SKM-1 (cell line): ENCODE measurements around the gene RPP25.
A peak's percentile ranks its signal among the peaks of the same experiment; 100 is the strongest.
"Not testable (repeated sequence)": the region's sequence is repeated elsewhere in the genome, so short reads cannot be mapped to it uniquely, and the experiment has no call there.

ENCODE experiments used
- DNase-seq: peaks from one replicate; lab custom pipeline; 2025; ENCODE audit not compliant: unreplicated experiment; lab: John Stamatoyannopoulos, UW

The RPP25 gene

DNA sequence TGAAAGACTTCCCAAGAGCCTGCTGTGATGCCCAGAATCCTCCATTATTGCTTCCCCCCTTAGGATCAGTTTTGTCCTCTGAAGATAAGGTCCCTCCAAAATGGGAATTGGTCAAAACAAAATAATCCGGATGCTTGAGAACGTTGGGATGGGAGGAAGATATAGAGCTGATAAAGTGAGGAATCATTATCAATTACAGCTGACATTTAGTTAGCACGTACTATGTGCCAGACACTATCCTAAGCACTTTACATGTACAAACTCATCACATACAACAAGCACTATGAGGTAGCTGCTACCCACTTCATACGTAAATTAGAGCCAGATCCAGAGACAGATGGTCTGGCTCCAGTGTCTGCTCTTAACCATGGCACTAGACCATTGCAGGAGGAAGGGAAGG is 6.6 kb upstream of the RPP25 start:
- DNase-seq: no peak

DNA sequence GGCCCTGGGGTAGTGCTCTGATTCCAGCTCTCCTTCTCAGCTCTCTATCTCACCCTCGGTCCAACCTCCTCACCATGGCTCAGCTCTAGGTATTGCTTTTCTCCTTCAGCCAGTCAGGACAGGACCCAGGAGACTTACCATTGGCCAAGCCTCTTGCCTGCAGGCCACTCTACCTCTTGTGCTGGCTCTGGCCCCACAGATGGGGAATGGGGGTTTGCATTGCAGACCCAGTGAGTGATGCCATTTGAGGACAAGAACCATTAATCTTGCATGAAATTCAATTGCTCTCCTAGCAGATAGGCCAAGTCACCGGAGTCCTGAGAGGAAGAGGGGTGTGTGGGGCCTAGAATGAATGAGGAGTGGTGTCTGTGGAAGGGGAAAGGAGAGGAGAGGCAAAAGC is 6.1 kb upstream of the RPP25 start:
- no peak for DNase-seq

DNA sequence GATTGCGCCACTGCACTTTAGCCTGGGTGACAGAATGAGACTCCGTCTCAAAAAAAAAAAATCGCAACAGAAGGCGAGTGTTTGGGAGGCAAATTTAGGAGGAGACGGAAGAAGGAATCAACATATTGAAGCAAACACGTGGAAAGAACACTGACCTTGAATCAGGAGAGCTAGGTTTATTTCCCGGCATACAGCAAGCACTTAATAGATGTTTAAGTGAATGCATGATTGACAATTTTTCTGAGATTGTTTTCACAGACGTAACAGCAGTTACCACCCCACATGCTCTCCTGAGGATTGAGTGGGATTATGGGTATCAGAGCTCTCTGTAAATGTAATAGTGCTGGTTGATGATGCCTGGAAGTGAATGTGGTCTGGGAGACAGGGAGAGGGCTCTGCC is 5.6 kb upstream of the RPP25 start:
- no peak for DNase-seq

DNA sequence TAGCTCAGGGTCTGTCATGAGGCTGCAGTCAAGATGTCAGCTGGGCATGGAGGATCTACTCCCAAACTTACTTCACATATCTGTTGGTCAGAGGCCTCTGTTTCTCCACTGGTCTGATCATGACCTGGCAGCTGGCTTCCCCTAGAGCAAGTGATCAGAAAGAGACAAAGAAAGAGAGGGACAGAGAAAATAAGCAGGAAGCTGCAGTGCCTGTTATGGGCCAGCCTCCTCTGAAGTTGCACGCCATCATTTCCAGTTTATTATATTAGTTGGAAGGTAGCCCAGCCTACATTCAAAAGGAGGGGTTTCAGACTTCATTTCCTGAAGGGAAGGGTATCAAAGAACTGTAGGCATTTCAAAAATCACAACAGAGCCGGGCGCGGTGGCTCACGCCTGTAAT is 5.0 kb upstream of the RPP25 start:
- DNase-seq: no peak

DNA sequence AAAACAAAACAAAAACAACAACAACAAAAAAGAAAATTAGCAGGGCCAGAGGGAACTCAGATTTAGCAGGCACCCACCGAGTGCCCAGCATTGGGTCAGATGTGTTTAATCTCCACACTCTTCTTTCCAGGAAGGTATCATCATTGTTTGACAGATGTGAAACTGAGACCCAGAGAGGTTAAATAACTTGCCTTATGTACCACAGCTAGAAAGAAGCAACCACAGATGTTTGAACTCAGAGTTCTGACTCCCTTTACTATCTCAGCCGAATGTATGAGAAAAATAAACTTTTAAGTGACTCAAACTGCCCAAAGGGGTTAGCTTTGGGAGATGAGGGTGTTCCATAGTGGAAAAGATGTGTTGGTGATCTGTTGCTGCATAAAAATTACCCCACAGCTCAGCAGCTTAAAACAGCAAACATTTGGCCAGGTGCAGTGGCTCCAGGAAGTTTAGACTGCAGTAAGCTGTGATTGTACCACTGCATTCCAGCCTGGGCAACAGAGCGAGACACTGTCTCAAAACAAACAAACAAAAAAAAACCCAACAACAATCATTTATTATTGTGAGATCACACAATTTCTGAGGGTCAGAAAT is 4.5 kb upstream of the RPP25 start:
- DNase-seq: no peak

DNA sequence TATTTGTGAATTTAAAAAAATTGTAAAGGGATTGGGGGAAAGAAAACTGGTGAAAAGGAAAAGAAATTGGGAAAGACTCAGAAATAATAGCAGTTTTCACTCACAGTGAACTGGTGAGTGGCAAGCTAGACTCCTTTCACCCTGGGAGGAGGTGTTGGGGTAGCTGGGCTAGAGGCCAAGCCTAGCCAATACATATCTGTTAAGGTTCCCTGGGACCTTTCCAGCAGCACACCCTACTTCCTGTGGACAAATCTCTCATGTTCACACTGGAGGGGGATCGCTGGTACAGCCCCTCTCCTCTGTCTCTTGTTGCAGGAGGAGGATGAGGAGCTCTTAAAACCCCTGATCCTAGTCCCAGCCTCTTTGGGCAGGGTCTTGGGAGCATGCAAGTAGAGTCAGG is 3.7 kb upstream of the RPP25 start:
- DNase-seq: no peak

DNA sequence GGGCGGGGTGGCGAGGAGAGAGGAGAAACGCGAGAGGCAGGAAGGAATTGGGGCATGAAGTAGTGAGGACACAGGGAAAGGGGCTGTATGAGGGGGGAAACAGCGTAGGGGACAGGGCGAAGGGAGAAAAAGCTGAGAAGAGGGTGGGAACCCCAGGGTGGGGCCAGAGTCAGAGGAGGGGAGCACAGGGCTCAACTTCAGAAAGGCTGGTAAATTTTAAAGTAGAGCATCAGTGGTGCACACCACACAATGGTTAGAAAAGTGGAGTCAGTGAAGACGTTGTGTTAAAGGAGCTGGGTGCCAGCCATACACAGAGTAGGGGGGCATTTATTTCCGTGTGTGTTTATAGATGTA is 3.0 kb upstream of the RPP25 start:
- DNase-seq: no peak

DNA sequence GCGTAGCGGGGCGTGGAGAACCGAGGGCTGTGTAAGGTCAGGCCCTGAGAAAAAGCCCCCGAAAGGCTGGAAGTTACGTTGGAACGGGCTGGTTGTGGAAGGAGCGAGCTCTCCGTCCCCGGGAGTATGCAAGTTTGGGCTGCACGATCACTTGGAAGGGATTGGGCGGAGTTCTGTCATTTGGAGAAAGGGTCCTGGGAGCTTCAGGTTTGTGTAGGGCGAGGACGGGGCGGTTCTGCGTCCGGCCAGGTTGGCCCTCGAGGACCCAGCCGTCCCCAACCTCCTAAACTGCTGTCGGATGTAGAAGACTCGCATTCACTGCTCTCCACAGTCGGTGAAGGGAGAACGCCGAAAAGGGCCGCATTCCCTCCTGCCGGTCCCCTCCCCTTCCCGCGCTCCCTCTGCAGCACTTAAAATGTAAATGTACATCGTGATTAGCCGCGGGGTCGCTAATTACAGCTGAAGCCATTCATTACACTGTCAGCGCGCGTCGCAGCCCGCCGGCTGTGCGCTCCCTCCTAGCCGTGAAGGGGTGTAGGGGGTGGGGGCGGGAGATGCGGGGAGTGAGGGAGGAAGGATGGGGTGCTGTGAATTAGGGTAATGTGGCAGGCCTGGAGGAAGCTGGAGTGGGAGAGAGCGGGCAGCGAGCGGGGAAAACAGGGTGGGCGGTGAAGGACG is 2.5 kb upstream of the RPP25 start:
- no peak for DNase-seq

DNA sequence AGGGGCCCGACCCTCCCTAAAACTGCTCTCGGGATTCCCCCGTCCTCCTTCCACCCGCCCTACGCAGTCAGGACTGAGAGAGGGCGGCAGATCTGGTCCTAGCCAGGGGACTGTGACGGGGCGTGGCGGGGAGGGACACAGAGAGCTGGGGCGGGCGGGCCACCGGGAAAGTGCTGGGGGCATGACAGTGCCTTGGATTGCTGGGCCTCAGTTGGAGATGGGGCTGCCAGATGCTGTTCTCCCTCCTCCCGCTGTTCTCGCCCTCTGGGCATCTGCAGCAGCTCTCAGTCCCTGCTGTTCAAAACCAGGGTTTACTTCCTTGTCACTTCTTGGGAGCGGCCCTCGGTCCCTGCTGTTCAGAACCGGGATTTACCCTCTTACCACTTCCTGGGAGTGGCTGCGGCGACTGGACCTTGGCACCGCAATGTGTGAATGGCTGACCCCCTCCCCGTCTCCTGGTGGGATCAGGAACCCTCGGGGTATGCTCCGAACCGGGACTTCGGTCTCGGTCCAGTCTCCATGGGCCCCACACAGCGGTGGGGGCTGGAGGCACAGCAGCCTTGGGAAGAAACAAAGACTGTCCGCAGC is 1.8 kb upstream of the RPP25 start:
- DNase-seq: no peak

DNA sequence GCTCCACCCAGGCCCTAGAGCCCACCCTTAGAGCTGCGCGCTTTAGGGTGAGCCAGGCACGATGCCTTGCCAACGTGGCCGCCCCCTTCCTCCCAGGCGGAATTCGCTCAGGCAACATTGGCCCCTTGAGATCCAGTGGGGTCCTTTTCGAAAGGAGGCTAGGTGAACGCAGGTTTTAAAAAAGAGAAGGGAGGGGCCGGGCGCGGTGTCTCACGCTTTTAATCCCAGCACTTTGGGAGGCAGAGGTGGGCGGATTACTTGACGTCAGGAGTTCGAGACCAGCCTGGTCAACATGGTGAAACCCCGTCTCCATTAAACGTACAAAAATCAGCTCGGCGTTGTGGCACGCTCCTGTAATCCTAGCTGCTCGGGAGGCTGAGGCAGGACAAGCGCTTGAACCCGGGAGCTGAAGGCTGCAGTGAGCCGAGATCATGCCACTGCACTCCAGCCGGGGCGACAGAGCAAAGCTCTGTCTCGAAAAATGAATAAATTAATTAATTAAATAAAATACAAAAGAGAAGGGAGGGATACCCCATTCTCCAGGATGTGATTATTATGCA is 984 bp upstream of the RPP25 start:
- DNase-seq: no peak

DNA sequence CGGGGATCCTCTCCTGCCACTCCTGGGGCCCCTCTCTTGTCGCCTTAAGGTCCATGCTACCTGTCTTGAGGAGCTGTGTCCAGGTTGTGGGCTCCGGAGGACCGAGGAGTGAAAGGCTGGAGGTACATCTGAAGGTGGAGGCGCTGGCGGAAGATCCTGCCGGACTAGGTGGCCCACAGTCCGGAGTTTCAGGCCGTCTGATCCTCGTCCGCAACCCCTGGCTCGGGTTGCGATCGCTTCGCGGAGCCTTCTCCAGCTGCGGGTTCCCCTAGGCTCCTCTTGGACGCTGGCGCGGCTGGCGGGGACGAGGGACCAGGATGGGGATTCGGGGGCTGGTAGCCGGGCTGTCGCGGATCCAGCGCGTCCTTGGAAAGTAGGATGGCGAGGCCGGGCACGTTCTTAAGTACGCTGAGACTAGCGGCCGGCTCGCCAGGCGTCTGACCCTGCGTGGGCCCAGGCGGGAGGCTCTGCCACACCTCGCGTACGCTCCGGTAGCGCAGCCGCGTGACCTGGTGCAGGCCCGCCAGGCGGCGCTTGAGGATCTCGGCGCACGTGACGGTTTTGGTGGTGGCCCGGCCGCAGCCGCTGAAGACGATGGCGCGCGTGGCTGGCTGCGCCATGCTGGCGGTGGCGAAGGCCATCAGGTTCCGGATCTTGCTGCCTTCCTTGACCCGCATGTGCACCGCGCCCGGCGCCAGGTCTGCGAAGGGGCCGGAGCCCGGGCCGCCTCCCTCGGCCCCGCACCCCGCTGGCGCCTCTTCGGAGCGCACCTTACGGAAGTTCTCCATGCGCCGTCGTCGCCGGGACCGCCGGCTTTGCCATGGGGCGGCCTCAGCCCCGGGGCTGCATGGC is 550 bp downstream of the RPP25 start:
- DNase-seq: no peak

DNA sequence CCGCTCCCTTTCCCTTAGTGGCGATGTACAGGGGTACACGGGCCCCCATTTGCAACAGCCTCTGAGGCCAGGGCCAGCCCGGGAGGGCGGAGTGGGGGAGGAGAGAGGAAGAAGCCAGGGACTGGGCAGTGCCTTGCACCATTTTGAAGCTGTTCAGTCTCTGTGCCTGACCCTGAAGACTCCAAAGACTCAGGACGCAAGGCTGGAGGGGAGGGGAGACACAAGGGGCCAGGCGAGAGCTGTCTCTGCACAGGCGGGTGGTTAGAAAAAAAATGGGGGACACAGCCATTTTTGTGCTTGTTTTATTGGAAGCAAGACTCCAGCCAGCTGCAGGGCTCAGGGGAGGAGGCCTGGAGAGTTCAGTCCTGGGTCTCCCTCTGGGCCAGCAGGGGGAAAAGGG is 1.6 kb downstream of the RPP25 start:
- no peak for DNase-seq

DNA sequence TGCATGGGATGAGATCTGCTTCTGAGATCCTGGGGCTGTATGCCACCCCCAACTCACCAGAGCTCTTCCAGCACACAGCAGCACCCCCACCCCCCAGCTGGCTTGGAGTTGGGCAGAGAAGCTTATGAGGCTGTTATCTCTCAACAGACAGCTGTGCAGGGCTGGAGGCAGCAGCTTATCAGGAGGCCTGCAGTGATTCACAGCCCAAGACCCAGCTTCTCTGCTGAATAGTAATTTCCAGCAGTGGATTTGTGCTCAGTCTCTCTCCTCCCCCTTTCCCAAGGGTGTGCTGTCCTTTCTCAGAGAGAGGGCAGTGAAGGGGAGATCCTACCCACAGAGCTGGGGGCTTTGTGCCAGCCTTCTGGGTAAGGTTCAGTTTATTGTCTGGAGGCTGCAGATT is 2.1 kb downstream of the RPP25 start:
- no peak for DNase-seq

DNA sequence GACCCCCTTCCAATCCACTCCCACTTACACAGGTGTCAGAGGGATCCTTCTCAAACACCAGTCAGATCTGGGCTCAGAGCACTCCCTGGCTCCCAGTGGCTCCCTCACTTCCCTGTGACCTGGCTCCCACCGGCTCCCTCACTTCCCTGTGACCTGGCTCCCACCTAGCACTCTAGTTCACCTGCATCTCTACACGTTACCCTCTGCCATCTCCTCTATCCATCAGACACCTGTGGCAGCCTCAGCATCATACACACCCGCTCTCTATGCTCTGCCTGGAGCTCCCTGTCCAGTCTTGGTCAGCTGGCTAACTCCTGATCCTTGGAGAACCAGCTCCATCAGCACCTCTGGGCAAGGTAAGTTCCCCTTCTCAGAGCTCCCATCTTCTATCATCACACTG is 5.6 kb downstream of the RPP25 start:
- no peak for DNase-seq

DNA sequence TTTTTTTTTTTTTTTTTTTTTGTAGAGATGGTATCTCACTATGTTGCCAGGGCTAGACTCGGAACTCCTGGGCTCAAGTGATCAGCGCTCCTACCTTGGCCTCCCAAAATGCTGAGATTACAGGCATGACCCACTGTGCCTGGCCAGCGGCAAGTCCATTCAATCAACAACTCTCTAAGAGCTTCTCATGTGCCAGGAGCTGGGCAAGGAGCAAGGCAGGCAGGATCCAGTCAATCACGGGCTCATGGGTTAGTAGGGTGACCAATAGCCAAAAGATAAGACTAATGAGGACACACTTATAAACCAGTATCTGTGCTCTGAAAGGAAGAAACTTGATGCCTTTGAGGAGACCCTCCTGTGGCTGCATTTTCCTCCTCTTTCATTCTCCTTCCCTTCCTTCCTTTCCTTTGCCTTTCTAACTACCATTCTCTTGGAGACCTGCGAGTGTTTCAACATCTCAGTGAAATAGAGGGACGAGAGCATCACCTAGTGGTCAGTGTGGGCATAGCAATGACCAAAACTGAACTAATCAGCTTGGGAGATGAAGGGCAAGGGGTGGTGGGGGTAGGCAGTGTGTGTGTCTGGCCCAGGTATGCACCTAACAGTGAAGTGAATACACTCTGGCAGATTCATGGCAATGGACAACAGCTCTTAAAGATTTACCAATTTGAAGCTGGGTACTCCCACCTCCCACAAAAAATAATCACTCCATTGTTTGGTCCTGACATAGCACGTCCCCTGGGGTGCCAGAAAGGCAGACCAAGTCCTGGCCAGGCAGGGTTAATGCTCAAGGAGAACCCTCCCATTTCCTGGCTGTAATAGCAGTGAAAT is 6.3 kb downstream of the RPP25 start:
- DNase-seq: peak; percentile 46

DNA sequence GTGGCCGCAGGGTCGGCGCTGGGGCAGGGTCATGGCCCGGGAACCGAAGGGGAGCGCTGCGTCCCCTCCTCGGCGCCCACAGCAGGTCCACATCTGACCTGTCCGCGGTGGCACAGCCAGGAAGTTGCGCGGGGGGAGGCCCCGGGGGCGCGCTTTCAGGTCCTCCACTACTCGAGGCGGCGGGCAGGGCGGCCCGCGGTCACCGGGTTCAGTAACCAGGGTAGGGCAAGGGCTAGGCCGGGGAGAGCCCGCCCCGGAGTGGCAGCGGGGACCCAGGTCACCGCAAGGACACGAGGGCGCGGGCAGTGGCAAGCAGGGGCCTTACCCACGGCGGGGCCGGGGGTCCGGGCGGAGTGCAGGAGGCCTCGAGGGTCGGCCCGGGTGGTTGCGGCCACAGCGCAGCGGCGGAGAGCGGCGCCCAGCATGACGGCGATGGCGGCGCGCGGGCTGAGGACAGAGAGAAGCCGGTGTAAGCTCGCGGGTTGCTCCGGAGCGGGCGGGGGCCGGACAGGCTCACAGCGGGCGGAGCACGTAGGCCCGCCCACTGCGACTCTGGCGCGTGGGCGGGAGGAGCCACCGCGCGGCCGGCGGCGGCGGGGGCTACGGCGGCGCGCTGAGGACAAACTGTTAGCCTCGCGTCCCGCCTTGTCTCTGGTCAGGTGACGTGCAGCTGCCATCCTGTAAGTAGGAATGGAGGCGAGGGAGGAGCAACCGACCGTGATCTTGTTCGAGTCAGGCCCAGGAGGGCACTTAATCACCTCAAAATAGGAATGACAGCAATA is 18.8 kb downstream of the RPP25 start, which contains the start of gene COX5A:
Gene COX5A (minus strand): TSS at position 484 of the 782 bp plus-strand sequence. CDS start 59 bp downstream, at position 425.
- peak; percentile 88 for DNase-seq

DNA sequence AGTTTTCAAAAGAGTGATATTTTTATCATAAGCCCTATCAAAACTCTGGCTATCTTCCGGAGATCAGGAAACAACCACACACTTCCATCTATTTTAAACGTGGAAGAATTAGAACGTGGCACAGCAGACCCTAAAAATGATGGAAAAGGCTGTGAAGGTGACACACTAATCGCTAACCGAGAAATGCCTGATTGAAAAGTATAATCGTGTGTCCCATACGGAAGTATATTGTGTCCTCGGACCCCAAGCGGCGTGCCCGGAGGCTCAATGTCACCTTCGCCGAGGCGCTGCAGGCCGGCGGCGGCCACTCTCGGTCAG is 19.3 kb downstream of the RPP25 start:
- no peak for DNase-seq

DNA sequence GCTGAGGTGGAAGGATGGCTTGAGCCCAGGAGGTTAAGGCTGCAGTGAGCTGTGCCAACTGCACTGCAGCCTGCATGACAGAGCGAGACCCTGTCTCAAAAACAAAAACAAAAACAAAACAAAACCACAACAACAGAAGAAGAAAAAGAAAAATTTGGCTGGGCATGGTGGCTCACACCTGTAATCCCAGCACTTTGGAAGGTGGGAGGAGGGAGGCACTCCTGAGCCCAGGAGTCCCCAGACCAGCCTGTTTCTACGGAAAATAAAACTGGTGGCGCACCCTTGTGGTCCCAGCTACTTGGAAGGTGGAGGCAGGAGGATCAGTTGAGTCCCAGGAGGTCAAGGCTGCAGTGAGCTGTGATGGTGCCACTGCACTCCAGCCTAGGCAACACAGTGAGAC is 21.4 kb downstream of the RPP25 start:
- DNase-seq: not testable (repeated sequence)

DNA sequence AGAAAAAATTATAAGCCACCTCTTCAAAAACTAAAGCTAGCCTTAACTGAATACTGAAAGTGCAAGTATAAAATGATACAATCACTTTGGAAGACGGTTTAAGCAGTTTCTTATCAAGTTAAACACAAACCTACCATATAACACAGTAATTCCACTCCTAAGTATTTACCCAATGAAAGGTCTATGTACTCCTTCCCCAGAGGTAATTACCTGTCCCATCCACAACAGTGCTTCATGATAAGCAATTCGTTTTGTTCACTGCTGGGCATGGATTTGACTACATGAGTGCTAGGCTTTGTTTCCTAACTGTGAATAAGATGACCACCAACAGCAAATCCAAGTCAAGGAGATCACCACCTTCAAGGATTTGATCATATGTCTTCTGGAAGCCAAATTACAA is 23.0 kb downstream of the RPP25 start:
- no peak for DNase-seq

DNA sequence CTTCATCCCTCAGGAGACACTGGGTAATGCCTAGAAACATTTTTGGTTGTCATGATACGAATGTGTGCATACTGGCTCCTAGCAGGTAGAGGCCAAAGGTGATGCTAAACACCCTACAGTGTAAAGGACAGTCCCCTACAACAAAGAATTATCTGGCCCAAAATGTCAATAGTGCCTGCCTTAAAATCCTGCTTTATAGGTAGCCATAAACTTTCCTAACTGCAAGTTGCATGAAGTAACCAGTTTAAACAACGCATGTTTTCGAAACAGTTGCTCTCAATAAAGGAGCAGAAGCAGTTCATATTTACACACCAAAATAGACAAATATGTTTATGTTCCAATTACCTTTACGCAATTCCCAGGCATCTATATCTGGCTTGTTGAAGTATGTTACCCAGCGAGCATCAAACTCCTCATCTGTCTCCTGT is 27.8 kb downstream of the RPP25 start:
- no peak for DNase-seq
